ENCODE results near the gene LGALS4.
"Not testable (repeated sequence)": the region's sequence is repeated elsewhere in the genome, so short reads cannot be mapped to it uniquely, and the experiment has no call there.

The LGALS4 gene

DNA sequence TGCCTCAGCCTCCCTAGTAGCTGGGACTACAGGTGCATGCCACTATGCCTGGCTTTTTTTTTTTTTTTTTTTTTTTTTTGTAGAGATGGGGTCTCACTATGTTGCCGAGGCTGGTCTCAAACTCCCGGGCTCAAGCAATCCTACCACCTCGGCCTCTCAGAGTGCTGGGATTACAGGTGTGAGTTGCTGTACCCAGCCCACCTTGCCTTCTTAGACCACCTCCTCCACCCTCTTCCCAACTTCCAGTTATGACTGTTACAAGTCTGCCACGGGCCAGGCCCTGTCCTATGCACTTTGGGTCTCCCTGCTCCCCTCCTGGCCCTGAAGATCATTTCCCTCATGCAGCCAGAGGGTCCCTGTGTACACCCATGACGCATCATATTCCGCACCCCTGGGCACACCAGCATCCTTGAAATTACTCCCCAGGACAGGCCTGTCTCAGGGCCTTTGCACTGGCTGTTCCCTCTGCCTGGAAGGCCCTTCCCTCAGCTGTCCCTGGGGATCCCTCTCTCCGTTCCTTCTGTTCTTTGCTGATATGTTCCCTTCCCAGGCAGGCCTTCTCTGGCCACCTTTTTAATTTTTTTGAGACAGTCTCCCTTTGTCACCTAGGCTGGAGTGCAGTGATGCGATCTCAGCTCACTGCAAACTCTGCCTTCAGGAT lies 3.0 kb downstream of the LGALS4 start:
- DNase-seq (ENCODE audit: low read depth in 2 of 2), result no peak

DNA sequence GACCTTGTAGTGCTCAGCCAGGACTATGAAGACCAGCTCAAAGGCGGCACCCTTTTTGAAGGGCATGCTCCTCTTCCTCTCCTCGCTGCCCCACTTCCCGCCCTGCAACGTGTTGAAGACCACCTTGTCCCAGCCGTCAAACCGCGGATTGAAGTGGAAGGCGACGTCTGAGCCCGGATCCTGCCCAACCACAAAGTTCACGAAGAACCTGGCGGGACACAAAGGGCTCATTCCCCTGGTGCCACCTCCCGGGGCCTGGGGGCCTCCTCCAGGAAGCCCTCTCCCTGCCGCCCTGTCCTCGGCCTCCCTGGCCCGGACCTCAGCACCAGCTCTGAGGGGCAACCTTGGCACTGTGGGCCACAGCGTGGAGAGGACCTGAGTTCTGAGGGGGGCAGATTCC lies 4.0 kb downstream of the LGALS4 start:
- TF ChIP-seq, protein P1, sequence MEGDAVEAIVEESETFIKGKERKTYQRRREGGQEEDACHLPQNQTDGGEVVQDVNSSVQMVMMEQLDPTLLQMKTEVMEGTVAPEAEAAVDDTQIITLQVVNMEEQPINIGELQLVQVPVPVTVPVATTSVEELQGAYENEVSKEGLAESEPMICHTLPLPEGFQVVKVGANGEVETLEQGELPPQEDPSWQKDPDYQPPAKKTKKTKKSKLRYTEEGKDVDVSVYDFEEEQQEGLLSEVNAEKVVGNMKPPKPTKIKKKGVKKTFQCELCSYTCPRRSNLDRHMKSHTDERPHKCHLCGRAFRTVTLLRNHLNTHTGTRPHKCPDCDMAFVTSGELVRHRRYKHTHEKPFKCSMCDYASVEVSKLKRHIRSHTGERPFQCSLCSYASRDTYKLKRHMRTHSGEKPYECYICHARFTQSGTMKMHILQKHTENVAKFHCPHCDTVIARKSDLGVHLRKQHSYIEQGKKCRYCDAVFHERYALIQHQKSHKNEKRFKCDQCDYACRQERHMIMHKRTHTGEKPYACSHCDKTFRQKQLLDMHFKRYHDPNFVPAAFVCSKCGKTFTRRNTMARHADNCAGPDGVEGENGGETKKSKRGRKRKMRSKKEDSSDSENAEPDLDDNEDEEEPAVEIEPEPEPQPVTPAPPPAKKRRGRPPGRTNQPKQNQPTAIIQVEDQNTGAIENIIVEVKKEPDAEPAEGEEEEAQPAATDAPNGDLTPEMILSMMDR (IDR thresholded peaks at IDR 0.05; ENCODE audit: low read depth, low read length), result no peak
- no peak for DNase-seq (ENCODE audit: low read depth in 2 of 2)
- no peak overlapping the region for H3K4me3 ChIP-seq (replicated peaks in 1 of 2; ENCODE audit: low read depth in 2 of 2, low read length in 2 of 2)

More for the DNA sequence above, 3.0 kb downstream of the LGALS4 start:
- TF ChIP-seq, protein P1 (IDR thresholded peaks at IDR 0.05; ENCODE audit: low read depth, low read length), result no peak
- H3K4me3 ChIP-seq (replicated peaks in 1 of 2; ENCODE audit: low read depth in 2 of 2, low read length in 2 of 2), result no peak overlapping the region

DNA sequence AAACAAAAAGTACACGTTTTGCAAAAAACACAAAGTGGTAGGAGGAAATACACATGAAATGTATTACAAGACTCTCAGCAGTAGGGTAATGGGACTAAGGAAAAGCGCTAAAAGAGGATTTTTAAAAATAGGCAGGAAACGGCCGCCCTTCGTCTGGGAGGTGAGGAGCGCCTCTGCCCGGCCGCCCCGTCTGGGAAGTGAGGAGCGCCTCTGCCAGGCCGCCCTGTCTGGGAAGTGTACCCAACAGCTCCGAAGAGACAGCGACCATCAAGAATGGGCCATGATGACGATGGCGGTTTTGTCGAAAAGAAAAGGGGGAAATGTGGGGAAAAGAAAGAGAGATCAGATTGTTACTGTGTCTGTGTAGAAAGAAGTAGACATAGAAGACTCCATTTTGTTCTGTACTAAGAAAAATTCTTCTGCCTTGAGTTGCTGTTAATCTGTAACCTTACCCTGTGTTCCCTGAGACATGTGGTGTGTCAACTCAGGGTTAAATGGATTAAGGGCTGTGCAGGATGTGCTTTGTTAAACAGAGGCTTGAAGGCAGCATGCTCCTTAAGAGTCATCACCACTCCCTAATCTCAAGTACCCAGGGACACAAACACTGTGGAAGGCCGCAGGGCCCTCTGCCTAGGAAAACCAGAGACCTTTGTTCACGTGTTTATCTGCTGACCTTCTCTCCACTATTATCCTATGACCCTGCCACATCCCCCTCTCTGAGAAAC lies 5.2 kb downstream of the LGALS4 start:
- not testable (repeated sequence) for DNase-seq (ENCODE audit: low read depth in 2 of 2)

DNA sequence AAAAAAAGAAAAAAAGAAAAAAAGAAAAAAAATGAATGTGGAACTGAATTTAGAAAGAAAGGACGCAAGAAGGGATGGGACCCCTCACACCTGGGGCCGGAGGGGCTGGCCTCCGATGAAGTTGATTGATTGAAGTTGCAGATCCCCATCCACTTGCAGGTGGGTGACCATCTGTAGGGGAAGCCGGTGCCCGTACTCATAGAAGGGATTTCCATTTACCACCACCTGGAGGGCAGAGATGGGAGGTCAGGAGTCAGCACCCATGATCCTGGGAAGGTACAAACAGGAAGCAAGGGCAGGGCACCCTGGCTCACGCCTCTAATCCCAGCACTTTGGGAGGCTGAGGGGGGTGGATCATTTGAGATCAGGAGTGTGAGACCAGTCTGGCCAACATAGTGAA lies 6.4 kb downstream of the LGALS4 start:
- TF ChIP-seq, protein P1 (IDR thresholded peaks at IDR 0.05; ENCODE audit: low read depth, low read length), result no peak
- DNase-seq (ENCODE audit: low read depth in 2 of 2), result no peak
- no peak overlapping the region for H3K4me3 ChIP-seq (replicated peaks in 1 of 2; ENCODE audit: low read depth in 2 of 2, low read length in 2 of 2)

More for the DNA sequence above, 5.2 kb downstream of the LGALS4 start:
- H3K4me3 ChIP-seq (replicated peaks in 1 of 2; ENCODE audit: low read depth in 2 of 2, low read length in 2 of 2), result not testable (repeated sequence)

DNA sequence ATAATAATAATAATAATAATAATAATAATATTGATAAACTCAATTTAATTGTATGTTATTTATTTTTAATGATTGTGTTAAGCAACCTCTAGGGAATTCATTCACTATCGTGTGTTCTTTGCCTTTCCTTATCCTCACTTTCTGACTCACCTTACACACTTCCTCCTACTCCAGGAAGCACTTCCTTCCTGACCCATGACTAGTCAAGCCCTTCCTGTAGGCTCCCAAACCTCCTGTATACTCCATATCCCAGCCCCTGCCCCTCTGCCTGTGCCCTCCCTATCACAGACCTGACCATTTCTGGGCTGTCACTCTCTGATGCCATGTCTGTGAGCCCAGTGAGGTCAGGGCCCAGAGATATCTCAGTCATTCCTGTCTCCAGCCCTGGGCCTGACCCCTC lies 7.6 kb downstream of the LGALS4 start:
- peak; percentile 13 to 32 for DNase-seq (ENCODE audit: low read depth in 2 of 2)

DNA sequence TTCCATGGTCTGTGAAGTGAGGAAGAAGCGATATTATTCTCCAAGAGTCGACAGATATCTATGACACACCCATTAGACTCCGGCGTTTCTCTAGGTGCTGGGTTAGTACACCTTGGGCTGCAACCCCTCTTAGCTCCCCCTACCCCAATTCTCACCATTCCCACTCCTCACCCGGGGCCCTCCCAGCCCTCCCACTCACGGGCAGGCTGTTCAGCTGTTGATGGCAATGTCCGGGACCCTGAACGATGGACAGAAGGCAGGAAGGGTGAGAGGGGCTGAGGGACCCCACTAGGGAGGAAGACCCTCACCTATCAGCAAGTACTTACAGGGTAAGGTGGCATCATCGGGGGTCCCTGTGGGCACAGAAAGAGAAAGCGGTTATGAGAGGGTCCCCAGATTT lies 9.2 kb downstream of the LGALS4 start:
- no peak for DNase-seq (ENCODE audit: low read depth in 2 of 2)
- TF ChIP-seq, protein P1 (IDR thresholded peaks at IDR 0.05; ENCODE audit: low read depth, low read length), result no peak
- no peak overlapping the region for H3K4me3 ChIP-seq (replicated peaks in 1 of 2; ENCODE audit: low read depth in 2 of 2, low read length in 2 of 2)

More for the DNA sequence above, 7.6 kb downstream of the LGALS4 start:
- TF ChIP-seq, protein P1 (IDR thresholded peaks at IDR 0.05; ENCODE audit: low read depth, low read length), result no peak
- no peak overlapping the region for H3K4me3 ChIP-seq (replicated peaks in 1 of 2; ENCODE audit: low read depth in 2 of 2, low read length in 2 of 2)

DNA sequence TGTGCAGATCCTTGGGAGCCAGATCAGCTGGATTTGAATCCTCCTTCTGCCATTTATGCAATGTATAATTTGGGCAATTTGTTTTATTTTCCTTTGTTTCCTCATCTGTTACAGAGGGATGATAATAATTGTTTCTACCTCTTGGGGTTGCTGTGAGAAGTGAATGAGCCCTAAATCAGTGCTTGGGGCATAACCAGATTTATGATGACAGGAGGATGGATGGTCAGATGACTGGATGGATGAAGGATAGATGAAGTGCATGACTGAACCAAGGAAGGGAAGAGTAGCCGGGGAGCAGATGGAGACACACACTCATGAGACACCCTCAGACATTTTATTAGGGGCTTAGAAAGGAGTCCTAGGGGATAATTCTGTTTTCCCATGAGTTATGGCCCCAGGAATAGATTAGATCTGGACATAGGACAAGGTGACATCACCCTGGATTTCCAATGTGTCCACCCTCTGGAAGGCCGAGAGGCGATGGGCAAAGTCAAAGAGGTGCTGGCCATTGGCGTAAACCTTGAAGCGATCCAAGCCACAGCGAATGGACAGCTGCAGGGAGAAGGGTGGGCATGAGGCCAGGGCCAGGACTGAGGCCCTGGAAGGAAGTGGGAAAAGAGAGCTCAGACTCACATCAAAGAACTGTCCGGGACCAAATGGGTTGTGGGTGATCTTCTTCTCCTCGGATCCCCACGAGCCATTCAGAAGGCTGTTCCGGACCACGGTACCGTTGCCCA lies 11.2 kb downstream of the LGALS4 start:
- no peak overlapping the region for H3K4me3 ChIP-seq (replicated peaks in 1 of 2; ENCODE audit: low read depth in 2 of 2, low read length in 2 of 2)
- TF ChIP-seq, protein P1 (IDR thresholded peaks at IDR 0.05; ENCODE audit: low read depth, low read length), result no peak
- DNase-seq (ENCODE audit: low read depth in 2 of 2), result no peak
